Loucy (cell line): Measurements from ENCODE around the gene CHST12.

Source experiments
- H2AFZ ChIP-seq: fragments of 200-600 bp; sonication (generic); 2 replicates; pipeline ENCODE4 v1.6.0; 2016; ENCODE audit warnings: antibody characterized with exemption, mild to moderate bottlenecking, low read length, moderate library complexity
- H3F3A ChIP-seq: fragments of 200-600 bp; 2 replicates; pipeline ENCODE4 v1.6.0; 2016; ENCODE audit warnings: antibody characterized with exemption, low read depth, mild to moderate bottlenecking
- H3K27me3 ChIP-seq: fragments of 200-600 bp; sonication (generic); 2 replicates; pipeline ENCODE4 v1.6.1; 2014; ENCODE audit warnings: low read length, mild to moderate bottlenecking; ENCODE audit not compliant: insufficient read depth, poor library complexity, severe bottlenecking
- H3K36me3 ChIP-seq: fragments of 200-600 bp; sonication (generic); 2 replicates; pipeline ENCODE4 v1.6.1; 2016; ENCODE audit warnings: low read length; ENCODE audit not compliant: insufficient read depth
- H3K4me1 ChIP-seq: fragments of 200-600 bp; sonication (generic); 2 replicates; pipeline ENCODE4 v1.5.1; 2014; ENCODE audit warnings: low read length, mild to moderate bottlenecking; ENCODE audit not compliant: insufficient read depth, poor library complexity, severe bottlenecking
- H3K4me2 ChIP-seq: fragments of 200-600 bp; sonication (generic); 2 replicates; pipeline ENCODE4 v1.6.0; 2014; ENCODE audit warnings: antibody characterized with exemption, low read length, low read depth, mild to moderate bottlenecking; ENCODE audit not compliant: poor library complexity, severe bottlenecking
- H3K4me3 ChIP-seq: fragments of 200-600 bp; sonication (generic); 2 replicates; pipeline ENCODE4 v1.5.1; 2014; ENCODE audit warnings: low read length, mild to moderate bottlenecking, mixed read lengths; ENCODE audit not compliant: poor library complexity, severe bottlenecking
- H3K79me2 ChIP-seq: fragments of 200-600 bp; sonication (generic); 2 replicates; pipeline ENCODE4 v1.6.1; 2014; ENCODE audit warnings: low read length; ENCODE audit not compliant: insufficient read depth
- H3K9ac ChIP-seq: fragments of 200-600 bp; sonication (generic); 2 replicates; pipeline ENCODE4 v1.6.0; 2014; ENCODE audit warnings: mild to moderate bottlenecking, low read depth, low read length, moderate library complexity; ENCODE audit not compliant: poor library complexity, severe bottlenecking
- H3K9me2 ChIP-seq: fragments of 200-600 bp; sonication (generic); replicated peaks from 2 replicates; pipeline ENCODE4 v1.6.1; 2016; ENCODE audit warnings: low read depth, low read length, mixed read lengths
- H3K9me3 ChIP-seq: fragments of 200-600 bp; sonication (generic); 2 replicates; pipeline ENCODE4 v1.6.1; 2014; ENCODE audit warnings: mild to moderate bottlenecking, antibody characterized with exemption, low read length, low read depth; ENCODE audit not compliant: insufficient read depth
- H4K20me1 ChIP-seq: fragments of 200-600 bp; sonication (generic); 2 replicates; pipeline ENCODE4 v1.6.0; 2014; ENCODE audit warnings: antibody characterized with exemption, low read length, mild to moderate bottlenecking; ENCODE audit not compliant: insufficient read depth, poor library complexity, severe bottlenecking
- EZH2phosphoT487 ChIP-seq: fragments of 200-600 bp; IDR thresholded peaks from 2 replicates; pipeline ENCODE4 v1.6.1; 2018; ENCODE audit warnings: antibody characterized with exemption, mild to moderate bottlenecking, moderate library complexity, borderline replicate concordance
- TF ChIP-seq, protein P1 (sequence below): fragments of 200-600 bp; sonication (generic); conservative IDR thresholded peaks from 2 replicates; pipeline ENCODE4 v1.5.1; 2014; ENCODE audit warnings: mild to moderate bottlenecking, antibody characterized with exemption, low read length

The CHST12 gene

DNA sequence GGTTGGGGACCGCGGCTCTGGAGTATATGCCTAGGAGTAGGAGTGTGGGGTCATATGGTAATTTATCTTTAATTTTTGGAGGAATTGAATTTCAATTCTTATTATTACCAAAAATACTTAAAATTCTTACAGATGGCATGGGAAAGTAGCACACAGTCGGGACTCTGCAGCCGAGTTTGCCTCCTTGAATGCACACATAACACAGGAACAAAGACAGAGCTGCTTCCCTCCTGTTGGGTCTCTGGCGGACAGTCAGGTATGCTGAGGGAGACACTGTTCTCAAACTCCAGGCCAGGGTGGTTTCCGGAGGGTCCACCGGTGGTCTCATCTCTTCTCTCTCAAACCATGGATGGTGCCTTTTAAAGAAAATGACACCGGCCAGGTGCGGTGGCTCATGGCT is 40.1 kb downstream of the CHST12 start:
- Histone ChIP-seq H3K79me2 (peaks cover 22% of the 10 kb centered on the region), H3K4me3 (no peak overlapping the region), H3K36me3 (peaks cover 43% of the 10 kb centered on the region; the same call in 1 of the 2 replicates), H3K4me1 (no peaks in the 10 kb centered on the region), H2AFZ (no peak overlapping the region), H3F3A (no peaks in the 10 kb centered on the region), H3K9me2 (no peaks in the 10 kb centered on the region), H3K27me3 (no peaks in the 10 kb centered on the region), H3K9ac (no peak overlapping the region), H4K20me1 (peaks cover 28% of the 10 kb centered on the region), H3K4me2 (no peak overlapping the region), H3K9me3 (no peaks in the 10 kb centered on the region)
- TF ChIP-seq EZH2phosphoT487, result no peak
- TF ChIP-seq, protein P1, sequence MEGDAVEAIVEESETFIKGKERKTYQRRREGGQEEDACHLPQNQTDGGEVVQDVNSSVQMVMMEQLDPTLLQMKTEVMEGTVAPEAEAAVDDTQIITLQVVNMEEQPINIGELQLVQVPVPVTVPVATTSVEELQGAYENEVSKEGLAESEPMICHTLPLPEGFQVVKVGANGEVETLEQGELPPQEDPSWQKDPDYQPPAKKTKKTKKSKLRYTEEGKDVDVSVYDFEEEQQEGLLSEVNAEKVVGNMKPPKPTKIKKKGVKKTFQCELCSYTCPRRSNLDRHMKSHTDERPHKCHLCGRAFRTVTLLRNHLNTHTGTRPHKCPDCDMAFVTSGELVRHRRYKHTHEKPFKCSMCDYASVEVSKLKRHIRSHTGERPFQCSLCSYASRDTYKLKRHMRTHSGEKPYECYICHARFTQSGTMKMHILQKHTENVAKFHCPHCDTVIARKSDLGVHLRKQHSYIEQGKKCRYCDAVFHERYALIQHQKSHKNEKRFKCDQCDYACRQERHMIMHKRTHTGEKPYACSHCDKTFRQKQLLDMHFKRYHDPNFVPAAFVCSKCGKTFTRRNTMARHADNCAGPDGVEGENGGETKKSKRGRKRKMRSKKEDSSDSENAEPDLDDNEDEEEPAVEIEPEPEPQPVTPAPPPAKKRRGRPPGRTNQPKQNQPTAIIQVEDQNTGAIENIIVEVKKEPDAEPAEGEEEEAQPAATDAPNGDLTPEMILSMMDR, result no peak

DNA sequence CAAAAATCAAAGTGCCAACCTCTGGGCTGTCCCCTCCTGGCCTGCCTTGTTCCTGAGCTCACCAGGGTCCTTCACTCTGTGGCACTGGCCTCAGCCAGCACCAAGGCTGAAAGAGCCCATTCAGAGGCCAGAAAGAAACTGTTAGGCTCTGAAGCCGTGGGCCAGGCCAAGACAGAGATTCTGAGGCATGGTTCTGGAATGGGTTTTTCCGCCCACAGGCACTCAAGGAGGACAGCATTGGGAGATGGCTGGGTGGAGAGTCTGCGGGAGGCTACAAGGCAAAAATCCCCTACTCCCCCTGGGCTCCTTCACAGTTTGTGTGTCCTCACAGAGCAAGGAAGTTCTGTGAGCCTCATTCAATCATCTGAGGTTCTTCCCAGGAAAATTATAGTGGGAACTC is 41.1 kb downstream of the CHST12 start:
- Histone ChIP-seq H3K36me3 (peaks cover 35% of the 10 kb centered on the region; the same call in 1 of the 2 replicates), H3K4me2 (no peak overlapping the region), H4K20me1 (peaks cover 20% of the 10 kb centered on the region), H3K9me2 (no peaks in the 10 kb centered on the region), H3F3A (no peaks in the 10 kb centered on the region), H3K9me3 (no peaks in the 10 kb centered on the region), H3K27me3 (no peaks in the 10 kb centered on the region), H2AFZ (no peak overlapping the region), H3K4me3 (no peak overlapping the region), H3K9ac (no peak overlapping the region), H3K79me2 (peaks cover 16% of the 10 kb centered on the region; the same call in 1 of the 2 replicates), H3K4me1 (no peaks in the 10 kb centered on the region)
- TF ChIP-seq EZH2phosphoT487, result no peak
- TF ChIP-seq, protein P1, result no peak

DNA sequence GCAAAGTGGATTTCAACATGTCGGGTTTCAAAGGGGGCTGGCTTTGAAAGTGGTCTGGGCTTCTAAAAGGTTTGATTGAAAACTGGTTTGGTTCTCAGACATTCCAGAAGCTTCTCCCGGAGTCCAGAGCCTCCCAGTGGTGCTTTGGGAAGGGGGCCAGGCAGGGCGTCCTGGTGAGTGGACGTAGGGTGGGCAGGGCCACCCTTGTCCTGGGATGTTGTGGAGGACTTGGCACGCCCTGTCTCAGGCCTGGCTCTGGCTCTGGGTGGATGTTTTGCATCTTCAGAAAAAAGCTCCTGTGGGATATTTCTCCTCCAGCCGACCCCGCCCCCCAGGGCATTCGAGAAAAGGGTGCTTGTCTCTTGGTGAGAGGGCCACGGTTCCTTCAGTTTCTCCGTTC is 41.6 kb downstream of the CHST12 start:
- H3K9me2 ChIP-seq, result no peaks in the 10 kb centered on the region
- TF ChIP-seq, protein P1, result no peak
- no peaks in the 10 kb centered on the region for H3F3A ChIP-seq
- H3K9ac ChIP-seq, result no peak overlapping the region
- H3K27me3 ChIP-seq, result no peaks in the 10 kb centered on the region
- peaks cover 32% of the 10 kb centered on the region; the same call in 1 of the 2 replicates for H3K36me3 ChIP-seq
- H2AFZ ChIP-seq, result no peak overlapping the region
- no peak overlapping the region for H3K4me3 ChIP-seq
- H3K79me2 ChIP-seq, result peaks cover 12% of the 10 kb centered on the region; the same call in 1 of the 2 replicates
- H3K9me3 ChIP-seq, result no peaks in the 10 kb centered on the region
- H3K4me2 ChIP-seq, result no peak overlapping the region
- peaks cover 20% of the 10 kb centered on the region for H4K20me1 ChIP-seq
- no peaks in the 10 kb centered on the region for H3K4me1 ChIP-seq
